H1 (cell line): ENCODE results near the gene DSTN. TPM values are rescaled to one million over a fixed set of nuclear protein-coding genes. Genes with fewer than 3 reads are reported as not detected.

ENCODE experiments used
- CTCF ChIA-PET: fragments of 300-600 bp; sonication (Branson Sonifier 250); formaldehyde crosslinking; loops from one replicate; lab custom pipeline; 2021; ENCODE audit not compliant: partially characterized antibody; lab: Charles Lee
- POLR2A ChIA-PET: fragments of 300-600 bp; sonication (Branson Sonifier 250); formaldehyde crosslinking; loops from one replicate; lab custom pipeline; 2021; ENCODE audit warnings: inconsistent platforms; ENCODE audit not compliant: partially characterized antibody; lab: Charles Lee
- DNase-seq, 2 experiments: peaks; one replicate each; pipeline versions ENCODE4 v3.0.0 to v3.0.0-alpha.2; 2010 to 2022; ENCODE audit warnings: low spot score in 2 of 2, low read depth in 1 of 2, mixed read lengths in 1 of 2
- FAIRE-seq: peaks from 2 replicates; lab custom pipeline; 2011; peaks lifted over from hg19 to GRCh38; lab: Jason Lieb, UNC
- H2AFZ ChIP-seq: 2 replicates; pipeline ENCODE4 v1.8.1; 2012; ENCODE audit warnings: low read length, inconsistent platforms
- H2AK5ac ChIP-seq: 2 replicates; pipeline ENCODE4 v1.6.1; 2013; ENCODE audit warnings: low read depth, low read length
- H2BK120ac ChIP-seq: replicated peaks from 2 replicates; pipeline ENCODE3; 2013; ENCODE audit warnings: low read depth, low read length, inconsistent platforms
- H2BK12ac ChIP-seq: 2 replicates; pipeline ENCODE4 v1.6.1; 2013; ENCODE audit warnings: low read depth, low read length
- H2BK15ac ChIP-seq: 2 replicates; pipeline ENCODE4 v1.6.1; 2013; ENCODE audit warnings: low read length
- H2BK20ac ChIP-seq: 2 replicates; pipeline ENCODE4 v1.6.1; 2013; ENCODE audit warnings: low read length
- H2BK5ac ChIP-seq: 2 replicates; pipeline ENCODE4 v1.6.1; 2013; ENCODE audit warnings: low read depth, low read length
- H3K14ac ChIP-seq: 2 replicates; pipeline ENCODE4 v1.6.1; 2013; ENCODE audit warnings: inconsistent platforms; ENCODE audit not compliant: insufficient read length
- H3K18ac ChIP-seq: 2 replicates; pipeline ENCODE4 v1.6.1; 2013; ENCODE audit warnings: low read length; ENCODE audit errors: extremely low read depth
- H3K23ac ChIP-seq: 2 replicates; pipeline ENCODE4 v1.6.1; 2013; ENCODE audit warnings: inconsistent platforms; ENCODE audit not compliant: insufficient read length
- H3K23me2 ChIP-seq: 2 replicates; pipeline ENCODE4 v1.6.1; 2013; ENCODE audit warnings: low read depth, low read length
- H3K27ac ChIP-seq: 2 replicates; pipeline ENCODE4 v1.6.1; 2011; ENCODE audit warnings: low read depth, low read length, inconsistent platforms
- H3K27me3 ChIP-seq, 4 experiments: replicated peaks in 1 of 4; 1 replicate in 1 of 4; 2 replicates in 3 of 4; pipeline versions ENCODE4 v1.6.1 to v1.8.1; 2011 to 2013; ENCODE audit warnings: low read length in 3 of 4, mild to moderate bottlenecking in 3 of 4, inconsistent platforms in 2 of 4, mixed read lengths in 2 of 4, moderate library complexity in 1 of 4; ENCODE audit not compliant: control insufficient read depth in 3 of 4, insufficient read depth in 3 of 4; ENCODE audit errors: extremely low read depth in 1 of 4
- H3K36me3 ChIP-seq, 4 experiments: 2 replicates each; pipeline versions ENCODE4 v1.6.1 to v1.8.1; 2011 to 2013; ENCODE audit warnings: mild to moderate bottlenecking in 4 of 4, low read length in 3 of 4, moderate library complexity in 2 of 4, control low read depth in 1 of 4, inconsistent platforms in 1 of 4; ENCODE audit not compliant: insufficient read depth in 4 of 4, control insufficient read depth in 2 of 4
- H3K4ac ChIP-seq: replicated peaks from 2 replicates; pipeline ENCODE3; 2013; ENCODE audit warnings: low read length, low read depth, mixed read lengths, inconsistent platforms; ENCODE audit not compliant: insufficient read length
- H3K4me1 ChIP-seq, 4 experiments: replicated peaks in 1 of 4; 1 replicate in 1 of 4; 2 replicates in 3 of 4; pipeline versions ENCODE4 v1.6.1 to v1.8.1; 2011 to 2013; ENCODE audit warnings: low read length in 3 of 4, inconsistent platforms in 2 of 4, mixed read lengths in 1 of 4; ENCODE audit not compliant: insufficient read depth in 4 of 4, control insufficient read depth in 3 of 4
- H3K4me2 ChIP-seq, 2 experiments: 2 replicates each; pipeline versions ENCODE4 v1.6.1 to v1.8.1; 2011 to 2013; ENCODE audit warnings: low read depth in 2 of 2, low read length in 2 of 2, control low read depth in 1 of 2, inconsistent platforms in 1 of 2, mild to moderate bottlenecking in 1 of 2; ENCODE audit not compliant: insufficient read depth in 1 of 2
- H3K4me3 ChIP-seq, 4 experiments: fragments of 200-600, 300-600 bp in 1 of 4; sonication (generic), shearing (Covaris generic), sonication (Bioruptor Twin) in 1 of 4; 2 replicates each; pipeline versions ENCODE4 v1.5.1 to v1.8.1; 2011 to 2016; ENCODE audit warnings: low read length in 4 of 4, low read depth in 3 of 4, control low read depth in 2 of 4, inconsistent platforms in 2 of 4, mild to moderate bottlenecking in 2 of 4, mixed read lengths in 1 of 4, moderate library complexity in 1 of 4; ENCODE audit not compliant: insufficient read depth in 2 of 4; ENCODE audit errors: extremely low read depth in 1 of 4
- H3K56ac ChIP-seq: replicated peaks from 2 replicates; pipeline ENCODE3; 2013; ENCODE audit warnings: low read depth, mild to moderate bottlenecking, mixed read lengths, low read length, inconsistent platforms; ENCODE audit not compliant: insufficient read length
- H3K79me1 ChIP-seq: 2 replicates; pipeline ENCODE4 v1.6.1; 2013; ENCODE audit warnings: low read depth, low read length, control low read depth
- H3K79me2 ChIP-seq, 2 experiments: 2 replicates each; pipeline versions ENCODE4 v1.6.1 to v1.8.1; 2012 to 2013; ENCODE audit warnings: low read length in 2 of 2, mild to moderate bottlenecking in 2 of 2, inconsistent platforms in 1 of 2; ENCODE audit not compliant: insufficient read depth in 2 of 2, control insufficient read depth in 1 of 2
- H3K9ac ChIP-seq, 4 experiments: replicated peaks in 1 of 4; 1 replicate in 1 of 4; 2 replicates in 3 of 4; pipeline versions ENCODE4 v1.6.1 to v1.8.1; 2011 to 2013; ENCODE audit warnings: low read depth in 3 of 4, low read length in 3 of 4, control low read depth in 2 of 4, mild to moderate bottlenecking in 2 of 4, moderate library complexity in 2 of 4, inconsistent platforms in 1 of 4; ENCODE audit errors: extremely low read depth in 1 of 4
- H3K9me3 ChIP-seq, 2 experiments: 2 replicates each; pipeline versions ENCODE4 v1.6.1 to v1.8.1; 2012 to 2013; ENCODE audit warnings: mild to moderate bottlenecking in 2 of 2, moderate library complexity in 2 of 2, control low read depth in 1 of 2, inconsistent platforms in 1 of 2, low read depth in 1 of 2, low read length in 1 of 2, mixed read lengths in 1 of 2; ENCODE audit not compliant: insufficient read depth in 2 of 2
- H4K20me1 ChIP-seq, 2 experiments: replicated peaks in 1 of 2; 2 replicates each; pipeline versions ENCODE3 to v1.8.1; 2011 to 2013; ENCODE audit warnings: inconsistent platforms in 2 of 2, low read length in 2 of 2, mild to moderate bottlenecking in 1 of 2; ENCODE audit not compliant: insufficient read depth in 2 of 2, control insufficient read depth in 1 of 2
- H4K5ac ChIP-seq: 2 replicates; pipeline ENCODE4 v1.6.1; 2013; ENCODE audit warnings: low read length, low read depth, mixed read lengths, inconsistent platforms; ENCODE audit not compliant: insufficient read length
- H4K8ac ChIP-seq: 2 replicates; pipeline ENCODE4 v1.8.0; 2013; ENCODE audit warnings: mild to moderate bottlenecking, moderate library complexity, low read length, inconsistent platforms; ENCODE audit not compliant: insufficient read depth; ENCODE audit errors: extremely low read depth
- H4K91ac ChIP-seq: replicated peaks from 2 replicates; pipeline ENCODE3; 2013; ENCODE audit warnings: low read length, mixed read lengths, inconsistent platforms; ENCODE audit not compliant: insufficient read length
- ATF3 ChIP-seq: IDR thresholded peaks from 2 replicates; pipeline ENCODE4 v1.6.1; 2011; ENCODE audit warnings: low read depth, mild to moderate bottlenecking, low read length; ENCODE audit not compliant: insufficient read depth
- BCL11A ChIP-seq, 2 experiments: IDR thresholded peaks; one replicate each; pipeline ENCODE4 v1.6.1; 2011; ENCODE audit warnings: low read depth in 2 of 2, low read length in 2 of 2, mild to moderate bottlenecking in 2 of 2
- BRCA1 ChIP-seq: IDR thresholded peaks from 2 replicates; pipeline ENCODE4 v1.6.1; 2012; ENCODE audit warnings: low read depth, low read length, improper control_type of control experiment
- CHD1 ChIP-seq: IDR thresholded peaks from 2 replicates; pipeline ENCODE4 v1.6.1; 2012; ENCODE audit warnings: low read depth, low read length, improper control_type of control experiment
- CHD2 ChIP-seq: IDR thresholded peaks from 2 replicates; pipeline ENCODE4 v1.6.1; 2012; ENCODE audit warnings: low read length, improper control_type of control experiment
- CREB1 ChIP-seq: IDR thresholded peaks from 2 replicates; pipeline ENCODE4 v1.6.1; 2012; ENCODE audit warnings: inconsistent platforms
- GTF2F1 ChIP-seq: IDR thresholded peaks from 2 replicates; pipeline ENCODE4 v1.6.1; 2012; ENCODE audit warnings: low read depth, low read length, improper control_type of control experiment, borderline replicate concordance
- KDM5A ChIP-seq: fragments of 200-600 bp; IDR thresholded peaks from 2 replicates; pipeline ENCODE4 v1.7.1; 2012; ENCODE audit warnings: mild to moderate bottlenecking, low read length, inconsistent platforms, mixed read lengths
- NANOG ChIP-seq: IDR thresholded peaks from 2 replicates; pipeline ENCODE4 v1.6.1; 2011; ENCODE audit warnings: low read length, low read depth, mild to moderate bottlenecking, inconsistent platforms; ENCODE audit not compliant: insufficient read depth, poor library complexity, severe bottlenecking
- PHF8 ChIP-seq: fragments of 200-600 bp; sonication (generic); conservative IDR thresholded peaks from 2 replicates; pipeline ENCODE4 v1.7.1; 2012; ENCODE audit warnings: low read depth, mild to moderate bottlenecking, inconsistent platforms, low read length, moderate library complexity
- POLR2A ChIP-seq, 2 experiments: IDR thresholded peaks; 1 replicate in 1 of 2; 2 replicates in 1 of 2; pipeline ENCODE4 v1.6.1; 2011; ENCODE audit warnings: low read depth in 2 of 2, low read length in 2 of 2, mild to moderate bottlenecking in 2 of 2; ENCODE audit errors: control extremely low read depth in 1 of 2
- POU5F1 ChIP-seq: IDR thresholded peaks from 2 replicates; pipeline ENCODE4 v1.6.1; 2011; ENCODE audit warnings: low read depth, mild to moderate bottlenecking, low read length, moderate library complexity
- SIRT6 ChIP-seq: IDR thresholded peaks from one replicate; pipeline ENCODE4 v1.7.1; 2012; ENCODE audit warnings: low read length, inconsistent platforms
- SIX5 ChIP-seq: IDR thresholded peaks from 2 replicates; pipeline ENCODE4 v1.6.1; 2011; ENCODE audit warnings: mild to moderate bottlenecking, low read depth, low read length
- TAF1 ChIP-seq: IDR thresholded peaks from 2 replicates; pipeline ENCODE4 v1.6.1; 2011; ENCODE audit warnings: mild to moderate bottlenecking, low read depth, low read length
- TAF7 ChIP-seq: optimal IDR thresholded peaks from 2 replicates; pipeline ENCODE3; 2011; ENCODE audit warnings: low read depth, mild to moderate bottlenecking, inconsistent platforms, low read length, moderate library complexity, borderline replicate concordance
- WGBS, 2 experiments: shearing (Covaris generic) in 1 of 2; methylation state at CpG; one replicate each; pipeline versions ENCODE4 v1.1.6 to v1.1.7; 2013 to 2015; ENCODE audit warnings: low lambda C conversion rate in 2 of 2, mixed read lengths in 2 of 2, inconsistent platforms in 1 of 2, low coverage in 1 of 2, missing lambda C conversion rate in 1 of 2; ENCODE audit not compliant: insufficient replicate concordance in 2 of 2, insufficient coverage in 1 of 2, insufficient read length in 1 of 2; ENCODE audit errors: extremely low coverage in 1 of 2, missing lambda C conversion rate in 1 of 2; 5-methylcytosine and 5-hydroxymethylcytosine counted together
- polyA plus RNA-seq, 7 experiments: library from polyadenylated mRNA; depleted of rRNA in 3 of 7; stranded (reverse) in 5 of 7; unstranded in 2 of 7; fragments of >200 nt in 5 of 7; fragments of 200-250 nt in 2 of 7; gene quantifications; 1 replicate in 5 of 7; 2 replicates in 1 of 7; 4 replicates in 1 of 7; pipeline versions ENCODE4 v1.2.1 to v1.2.3, GENCODE V29; 2011 to 2013; ENCODE audit warnings: missing spikeins in 2 of 7, mixed read lengths in 2 of 7
- total RNA-seq: library from RNA; stranded (reverse); fragmentation: NEBNext Ultra II Directional; extraction: Animal tissue kit (Norgen Biotek cat#: 25700); gene quantifications from 2 replicates; pipeline ENCODE4 v1.2.1, GENCODE V29; 2021

The DSTN gene
- total and polyA plus RNA-seq, 2 of the 8 experiments (the other 6 are each of a cell fraction or from before 2014, with no cell fraction given): 43.3 to 208 TPM

- Histone ChIP-seq H4K5ac (no peak overlapping the region), H3K4ac (no peak overlapping the region), H3K18ac (no peak overlapping the region), H3K23me2 (no peaks in the 10 kb centered on the region), H2AFZ (no peak overlapping the region), H3K79me1 (peaks cover 22% of the 10 kb centered on the region), H2BK20ac (no peak overlapping the region), H3K14ac (no peak overlapping the region), H2BK120ac (no peak overlapping the region), H4K20me1 (peaks cover 12 to 28% of the 10 kb centered on the region in 2 experiments), H2BK5ac (no peak overlapping the region), H4K8ac (no peak overlapping the region), H2BK15ac (no peak overlapping the region), H3K4me2 (no peak overlapping the region), H4K91ac (no peak overlapping the region), H3K9me3 (no peaks in the 10 kb centered on the region), H3K4me3 (no peak overlapping the region), H2AK5ac (no peak overlapping the region), H3K36me3 (peaks cover 0 to 9% (median 2%) of the 10 kb centered on the region in 4 experiments; a peak in 3 of 8 replicates), H3K9ac (no peak overlapping the region), H3K27me3 (no peaks in the 10 kb centered on the region), H3K23ac (no peak overlapping the region), H2BK12ac (no peak overlapping the region), H3K27ac (no peak overlapping the region), H3K79me2 (peaks cover 0 to 73% of the 10 kb centered on the region in 2 experiments; a peak in 2 of 4 replicates), H3K56ac (no peak overlapping the region), H3K4me1 (peaks cover under 1 to 5% (median 2%) of the 10 kb centered on the region in 4 experiments; a peak in 3 of 7 replicates)
- no peak for DNase-seq
- 91 to 100% methylated on average over 1 to 13 of the region's 13 CpGs for WGBS, 2 experiments
- CTCF ChIA-PET: interaction anchor here (2.2 to 5.9 kb wide), 2 partner anchors 10 to 26 kb away, joined by 11 to 45 read pairs; no protein-coding TSS in a partner anchor
- POLR2A ChIA-PET: no interaction called here
- no peak for FAIRE-seq
- TF ChIP-seq POLR2A (IDR thresholded peaks at IDR 0.05; ENCODE audit: control extremely low read depth in 1 of 2, low read depth in 2 of 2, low read length in 2 of 2) (no peak), TAF7 (no peak), SIRT6 (no peak), CHD1 (no peak), ATF3 (no peak), SIX5 (no peak), NANOG (no peak), BRCA1 (no peak), CREB1 (no peak), TAF1 (no peak), CHD2 (no peak), PHF8 (no peak), KDM5A (no peak), BCL11A (IDR thresholded peaks at IDR 0.05; ENCODE audit: low read depth in 2 of 2, low read length in 2 of 2) (no peak), POU5F1 (no peak), GTF2F1 (no peak)
Measured at GRCh38 chr20:17644451-17644850, 74.6 kb downstream of the DSTN start.
